Endothelial cell of umbilical vein (primary cell): Measurements from ENCODE around the gene KDSR. TPM values are rescaled to one million over a fixed set of nuclear protein-coding genes. Genes with fewer than 3 reads are reported as not detected.

Source experiments
- BruUV-seq: library from RNA; stranded (reverse); fragments of 400-500 nt; replicated peaks from 2 replicates; lab custom pipeline; 2021; lab: Mats Ljungman, UMichigan
- CTCF ChIA-PET: fragments of 300-600, 350-600 bp; sonication (Branson Sonifier 250); formaldehyde crosslinking; loops from one replicate; lab custom pipeline; 2021; ENCODE audit warnings: antibody characterized with exemption, inconsistent platforms; lab: Charles Lee
- POLR2A ChIA-PET: fragments of 300-600, 350-600 bp; sonication (Branson Sonifier 250); formaldehyde crosslinking; loops from one replicate; lab custom pipeline; 2021; ENCODE audit warnings: antibody characterized with exemption, inconsistent platforms; lab: Charles Lee
- DNase-seq: peaks from one replicate; pipeline ENCODE4 v3.0.0-alpha.2; 2011; ENCODE audit warnings: low read depth, low spot score
- FAIRE-seq: peaks from 2 replicates; lab custom pipeline; 2011; peaks lifted over from hg19 to GRCh38; lab: Jason Lieb, UNC
- H2AFZ ChIP-seq: 2 replicates; pipeline ENCODE4 v1.6.0; 2012; ENCODE audit warnings: low read depth, low read length, control low read depth, inconsistent platforms
- H3K27ac ChIP-seq: 2 replicates; pipeline ENCODE4 v1.5.1; 2011; ENCODE audit warnings: low read depth, mild to moderate bottlenecking, control low read depth, low read length, moderate library complexity; ENCODE audit not compliant: insufficient read depth
- H3K27me3 ChIP-seq, 2 experiments: 2 replicates each; pipeline versions ENCODE4 v1.6.0 to v1.6.1; 2011; ENCODE audit warnings: low read length in 2 of 2, mixed read lengths in 1 of 2; ENCODE audit not compliant: control insufficient read depth in 2 of 2, insufficient read depth in 2 of 2
- H3K36me3 ChIP-seq, 2 experiments: 2 replicates in 1 of 2; 3 replicates in 1 of 2; pipeline ENCODE4 v1.5.1; 2011; ENCODE audit warnings: low read length in 2 of 2, mild to moderate bottlenecking in 1 of 2, moderate library complexity in 1 of 2; ENCODE audit not compliant: control insufficient read depth in 2 of 2, insufficient read depth in 2 of 2; ENCODE audit errors: extremely low read depth in 1 of 2
- H3K4me1 ChIP-seq: 3 replicates; pipeline ENCODE4 v1.5.1; 2011; ENCODE audit warnings: mild to moderate bottlenecking, low read length; ENCODE audit not compliant: control insufficient read depth, insufficient read depth; ENCODE audit errors: extremely low read depth
- H3K4me2 ChIP-seq: 2 replicates; pipeline ENCODE4 v1.6.1; 2011; ENCODE audit warnings: low read length, control low read depth, mixed read lengths; ENCODE audit not compliant: insufficient read depth
- H3K4me3 ChIP-seq, 3 experiments: fragments of 200-600 bp in 1 of 3; sonication (generic), shearing (Covaris generic) in 1 of 3; replicated peaks in 1 of 3; 2 replicates each; pipeline ENCODE4 v1.5.1; 2011 to 2016; ENCODE audit warnings: control low read depth in 3 of 3, low read length in 3 of 3, mild to moderate bottlenecking in 2 of 3, inconsistent platforms in 1 of 3, low read depth in 1 of 3, moderate library complexity in 1 of 3; ENCODE audit not compliant: insufficient read depth in 1 of 3
- H3K79me2 ChIP-seq: 2 replicates; pipeline ENCODE4 v1.6.0; 2012; ENCODE audit warnings: low read length, inconsistent platforms; ENCODE audit not compliant: control insufficient read depth, insufficient read depth
- H3K9ac ChIP-seq: replicated peaks from 2 replicates; pipeline ENCODE3; 2011; ENCODE audit warnings: low read length, control low read depth; ENCODE audit not compliant: insufficient read depth; ENCODE audit errors: extremely low read depth
- H3K9me1 ChIP-seq: replicated peaks from 3 replicates; pipeline ENCODE4 v1.6.0; 2011; ENCODE audit warnings: mild to moderate bottlenecking, low read length; ENCODE audit not compliant: control insufficient read depth, insufficient read depth; ENCODE audit errors: extremely low read depth
- H3K9me3 ChIP-seq: replicated peaks from 2 replicates; pipeline ENCODE4 v1.5.1; 2012; ENCODE audit warnings: low read length, inconsistent platforms; ENCODE audit not compliant: control insufficient read depth, insufficient read depth
- H4K20me1 ChIP-seq: replicated peaks from 2 replicates; pipeline ENCODE3; 2011; ENCODE audit warnings: mild to moderate bottlenecking, low read length; ENCODE audit not compliant: control insufficient read depth, insufficient read depth; ENCODE audit errors: extremely low read depth
- EZH2 ChIP-seq: IDR thresholded peaks from 2 replicates; pipeline ENCODE4 v1.6.1; 2012; ENCODE audit warnings: borderline replicate concordance, low read depth, mild to moderate bottlenecking, moderate library complexity, low read length, inconsistent platforms; ENCODE audit not compliant: severe bottlenecking
- FOS ChIP-seq: IDR thresholded peaks from 2 replicates; pipeline ENCODE4 v1.6.1; 2011; ENCODE audit warnings: mild to moderate bottlenecking, low read length, moderate library complexity, borderline replicate concordance; ENCODE audit not compliant: insufficient read depth
- GATA2 ChIP-seq: IDR thresholded peaks from 2 replicates; pipeline ENCODE4 v1.7.0; 2011; ENCODE audit warnings: low read depth, mild to moderate bottlenecking, moderate library complexity, mixed read lengths, low read length; ENCODE audit not compliant: insufficient read length, insufficient read depth
- JUN ChIP-seq: IDR thresholded peaks from 2 replicates; pipeline ENCODE4 v1.6.1; 2011; ENCODE audit warnings: borderline replicate concordance, low read depth; ENCODE audit not compliant: insufficient read length, insufficient read depth
- MYC ChIP-seq: IDR thresholded peaks from one replicate; pipeline ENCODE4 v1.6.1; 2011; ENCODE audit warnings: mild to moderate bottlenecking, low read depth, low read length
- POLR2A ChIP-seq: IDR thresholded peaks from 2 replicates; pipeline ENCODE4 v1.6.1; 2012; ENCODE audit warnings: low read depth, mild to moderate bottlenecking, control low read depth, low read length
- POLR2AphosphoS5 ChIP-seq: IDR thresholded peaks from 2 replicates; pipeline ENCODE4 v1.6.1; 2012; ENCODE audit warnings: low read depth, mild to moderate bottlenecking, control low read depth, low read length, moderate library complexity; ENCODE audit not compliant: insufficient read depth
- dilution Hi-C: fragments of 300-500 bp; cut with MboI; formaldehyde crosslinking; loops from one replicate; pipeline ENCODE4 v1.15.0; 2019; ENCODE audit warnings: low sequenced_read_pairs; ENCODE audit not compliant: extremely low pct_ligation_motif_present
- intact Hi-C: fragments of 100-400 bp; cut with micrococcal nuclease; formaldehyde crosslinking; loops from one replicate; pipeline ENCODE4 v1.10.0; 2022
- polyA plus RNA-seq, 4 experiments: library from polyadenylated mRNA; depleted of rRNA in 3 of 4; stranded (reverse) in 3 of 4; unstranded in 1 of 4; fragments of >200 nt; gene quantifications; 2 replicates each; pipeline versions ENCODE4 v1.2.1 to v1.2.3, GENCODE V29; 2011 to 2012; ENCODE audit warnings: missing spikeins in 1 of 4
- total RNA-seq: library from RNA; stranded (reverse); gene quantifications from 2 replicates; pipeline ENCODE4 v1.2.3, GENCODE V29; 2021
- TF ChIP-seq, protein P1 (sequence below), 2 donors: IDR thresholded peaks; 1 replicate in 1 of 2; 2 replicates in 1 of 2; pipeline ENCODE4 v1.5.1; 2011; ENCODE audit warnings: low read length in 2 of 2, mild to moderate bottlenecking in 2 of 2, moderate library complexity in 2 of 2, control low read depth in 1 of 2, inconsistent platforms in 1 of 2, low read depth in 1 of 2; ENCODE audit not compliant: insufficient read depth in 1 of 2; ENCODE audit errors: extremely low read depth in 1 of 2
- TF ChIP-seq, protein P2 (sequence below): IDR thresholded peaks from 2 replicates; pipeline ENCODE4 v1.6.1; 2011; ENCODE audit not compliant: insufficient read depth, insufficient read length

KDSR gene
- total and polyA plus RNA-seq, 2 donors (not counting 3 experiments of a cell fraction or from before 2014, with no cell fraction given): 17.1 to 43.1 TPM

DNA sequence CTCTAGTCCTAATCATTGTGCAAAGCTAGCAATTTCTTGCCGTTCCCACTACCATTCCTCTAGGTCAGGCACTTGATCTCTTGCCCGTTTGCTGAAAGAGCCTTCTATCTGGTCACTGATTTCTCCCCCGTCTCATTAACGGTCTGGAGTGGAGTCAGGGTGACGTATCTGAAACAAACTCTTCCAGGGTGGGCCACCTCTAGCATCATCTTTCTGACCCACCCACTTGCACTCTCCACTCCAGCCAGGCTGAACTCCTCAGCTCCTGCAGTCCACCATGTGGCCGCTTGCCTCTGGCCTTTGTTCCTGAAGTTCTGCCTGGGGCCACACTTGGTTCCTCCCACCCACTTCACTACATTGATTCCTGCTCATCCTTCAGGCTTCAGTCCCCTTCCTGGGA is 60.8 kb downstream of the KDSR start:
- dilution Hi-C loops (no loop called here), intact Hi-C loops (no loop called here)
- BruUV-seq: no TSS peak
- Histone ChIP-seq H3K9me1 (no peaks in the 10 kb centered on the region), H3K4me3 (no peak overlapping the region), H3K79me2 (no peaks in the 10 kb centered on the region), H3K27me3 (no peaks in the 10 kb centered on the region), H4K20me1 (no peaks in the 10 kb centered on the region), H2AFZ (no peak overlapping the region), H3K9me3 (no peaks in the 10 kb centered on the region), H3K27ac (no peak overlapping the region), H3K36me3 (no peaks in the 10 kb centered on the region), H3K4me1 (no peaks in the 10 kb centered on the region), H3K9ac (no peak overlapping the region), H3K4me2 (no peak overlapping the region)
- DNase-seq (no peak), FAIRE-seq (no peak)
- ChIA-PET CTCF (interaction anchor here (0.7 to 1.4 kb wide), 2 partner anchors 13 to 181 kb away, joined by 4 to 5 read pairs; partner anchors contain the start of gene BCL2), POLR2A (interaction anchor here (0.7 kb wide), 2 partner anchors 461 to 561 kb away, joined by 3 to 4 read pairs; no protein-coding TSS in a partner anchor)
- no peak for TF ChIP-seq POLR2AphosphoS5
- TF ChIP-seq GATA2: no peak
- TF ChIP-seq, protein P1, sequence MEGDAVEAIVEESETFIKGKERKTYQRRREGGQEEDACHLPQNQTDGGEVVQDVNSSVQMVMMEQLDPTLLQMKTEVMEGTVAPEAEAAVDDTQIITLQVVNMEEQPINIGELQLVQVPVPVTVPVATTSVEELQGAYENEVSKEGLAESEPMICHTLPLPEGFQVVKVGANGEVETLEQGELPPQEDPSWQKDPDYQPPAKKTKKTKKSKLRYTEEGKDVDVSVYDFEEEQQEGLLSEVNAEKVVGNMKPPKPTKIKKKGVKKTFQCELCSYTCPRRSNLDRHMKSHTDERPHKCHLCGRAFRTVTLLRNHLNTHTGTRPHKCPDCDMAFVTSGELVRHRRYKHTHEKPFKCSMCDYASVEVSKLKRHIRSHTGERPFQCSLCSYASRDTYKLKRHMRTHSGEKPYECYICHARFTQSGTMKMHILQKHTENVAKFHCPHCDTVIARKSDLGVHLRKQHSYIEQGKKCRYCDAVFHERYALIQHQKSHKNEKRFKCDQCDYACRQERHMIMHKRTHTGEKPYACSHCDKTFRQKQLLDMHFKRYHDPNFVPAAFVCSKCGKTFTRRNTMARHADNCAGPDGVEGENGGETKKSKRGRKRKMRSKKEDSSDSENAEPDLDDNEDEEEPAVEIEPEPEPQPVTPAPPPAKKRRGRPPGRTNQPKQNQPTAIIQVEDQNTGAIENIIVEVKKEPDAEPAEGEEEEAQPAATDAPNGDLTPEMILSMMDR (IDR thresholded peaks at IDR 0.05; ENCODE audit: extremely low read depth in 1 of 2, insufficient read depth in 1 of 2, low read depth in 1 of 2, low read length in 2 of 2): no peak
- no peak for TF ChIP-seq POLR2A
- TF ChIP-seq MYC: no peak
- TF ChIP-seq, protein P2, sequence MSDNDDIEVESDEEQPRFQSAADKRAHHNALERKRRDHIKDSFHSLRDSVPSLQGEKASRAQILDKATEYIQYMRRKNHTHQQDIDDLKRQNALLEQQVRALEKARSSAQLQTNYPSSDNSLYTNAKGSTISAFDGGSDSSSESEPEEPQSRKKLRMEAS: no peak
- TF ChIP-seq JUN: no peak
- TF ChIP-seq EZH2: no peak
- no peak for TF ChIP-seq FOS
